Endothelial cell (in vitro differentiated cells): ENCODE data around the gene PDLIM7. TPM values are rescaled to one million over a fixed set of nuclear protein-coding genes. Genes with fewer than 3 reads are reported as not detected.

Source experiments
- DNase-seq: peaks from one replicate; pipeline ENCODE4 v3.0.0; 2021; ENCODE audit warnings: low spot score
- H3K27ac Mint-ChIP-seq: one replicate; pipeline ENCODE4 v1.8.0; 2021; ENCODE audit warnings: mixed read lengths, inconsistent platforms; ENCODE audit not compliant: unreplicated experiment
- H3K27me3 Mint-ChIP-seq: one replicate; pipeline ENCODE4 v1.8.0; 2021; ENCODE audit warnings: mild to moderate bottlenecking, moderate library complexity, mixed read lengths, inconsistent platforms; ENCODE audit not compliant: unreplicated experiment
- H3K36me3 Mint-ChIP-seq: one replicate; pipeline ENCODE4 v1.8.0; 2021; ENCODE audit warnings: mild to moderate bottlenecking, low read depth, mixed read lengths, inconsistent platforms; ENCODE audit not compliant: unreplicated experiment
- H3K4me1 Mint-ChIP-seq: one replicate; pipeline ENCODE4 v1.8.0; 2021; ENCODE audit warnings: mild to moderate bottlenecking, mixed read lengths, inconsistent platforms; ENCODE audit not compliant: unreplicated experiment
- H3K4me3 Mint-ChIP-seq: one replicate; pipeline ENCODE4 v1.8.0; 2021; ENCODE audit warnings: mild to moderate bottlenecking, mixed read lengths, inconsistent platforms; ENCODE audit not compliant: unreplicated experiment
- H3K9me3 Mint-ChIP-seq: one replicate; pipeline ENCODE4 v1.8.0; 2021; ENCODE audit warnings: mixed read lengths, inconsistent platforms; ENCODE audit not compliant: unreplicated experiment
- total RNA-seq: library from RNA; stranded (reverse); fragmentation: NEBNext Ultra II Directional; extraction: Animal tissue kit (Norgen Biotek cat#: 25700); gene quantifications from one replicate; pipeline ENCODE4 v1.2.1, GENCODE V29; 2021; ENCODE audit not compliant: unreplicated experiment
- TF ChIP-seq, protein P1 (sequence below): fragments of 200-600 bp; sonication (generic); IDR thresholded peaks from one replicate; pipeline ENCODE4 v1.5.0; 2021; ENCODE audit warnings: antibody characterized with exemption; ENCODE audit not compliant: unreplicated experiment

Gene PDLIM7
- total RNA-seq, 1 donor from 2014 or later, result 238 TPM

DNA sequence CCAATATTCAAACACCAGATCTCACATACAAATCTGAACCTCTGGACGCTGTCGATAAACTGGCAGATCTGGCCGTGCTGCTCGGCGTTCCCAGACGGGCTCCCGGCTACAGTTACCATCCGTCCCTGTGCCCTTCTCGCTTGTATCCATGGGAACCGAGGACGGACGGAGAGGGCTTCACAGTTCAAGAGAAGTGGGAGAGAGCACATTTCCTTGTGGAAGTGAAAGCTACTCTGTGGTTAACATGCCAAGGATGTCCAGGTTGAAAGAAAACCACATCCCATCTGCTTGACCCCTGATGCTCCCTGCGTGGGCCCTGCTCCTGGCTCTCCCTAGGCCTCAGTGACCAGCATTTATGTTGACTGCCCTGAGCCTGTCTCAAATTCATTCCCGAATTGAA is 17.6 kb downstream of the PDLIM7 start:
- Mint-ChIP-seq H3K36me3 (peaks cover 31% of the 10 kb centered on the region), H3K27me3 (peaks cover 32% of the 10 kb centered on the region), H3K4me3 (peak overlapping the region; percentile 74), H3K4me1 (peaks cover 22% of the 10 kb centered on the region), H3K9me3 (no peaks in the 10 kb centered on the region), H3K27ac (peak overlapping the region; percentile 83)
- DNase-seq, result no peak
- TF ChIP-seq, protein P1, sequence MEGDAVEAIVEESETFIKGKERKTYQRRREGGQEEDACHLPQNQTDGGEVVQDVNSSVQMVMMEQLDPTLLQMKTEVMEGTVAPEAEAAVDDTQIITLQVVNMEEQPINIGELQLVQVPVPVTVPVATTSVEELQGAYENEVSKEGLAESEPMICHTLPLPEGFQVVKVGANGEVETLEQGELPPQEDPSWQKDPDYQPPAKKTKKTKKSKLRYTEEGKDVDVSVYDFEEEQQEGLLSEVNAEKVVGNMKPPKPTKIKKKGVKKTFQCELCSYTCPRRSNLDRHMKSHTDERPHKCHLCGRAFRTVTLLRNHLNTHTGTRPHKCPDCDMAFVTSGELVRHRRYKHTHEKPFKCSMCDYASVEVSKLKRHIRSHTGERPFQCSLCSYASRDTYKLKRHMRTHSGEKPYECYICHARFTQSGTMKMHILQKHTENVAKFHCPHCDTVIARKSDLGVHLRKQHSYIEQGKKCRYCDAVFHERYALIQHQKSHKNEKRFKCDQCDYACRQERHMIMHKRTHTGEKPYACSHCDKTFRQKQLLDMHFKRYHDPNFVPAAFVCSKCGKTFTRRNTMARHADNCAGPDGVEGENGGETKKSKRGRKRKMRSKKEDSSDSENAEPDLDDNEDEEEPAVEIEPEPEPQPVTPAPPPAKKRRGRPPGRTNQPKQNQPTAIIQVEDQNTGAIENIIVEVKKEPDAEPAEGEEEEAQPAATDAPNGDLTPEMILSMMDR, result no peak

DNA sequence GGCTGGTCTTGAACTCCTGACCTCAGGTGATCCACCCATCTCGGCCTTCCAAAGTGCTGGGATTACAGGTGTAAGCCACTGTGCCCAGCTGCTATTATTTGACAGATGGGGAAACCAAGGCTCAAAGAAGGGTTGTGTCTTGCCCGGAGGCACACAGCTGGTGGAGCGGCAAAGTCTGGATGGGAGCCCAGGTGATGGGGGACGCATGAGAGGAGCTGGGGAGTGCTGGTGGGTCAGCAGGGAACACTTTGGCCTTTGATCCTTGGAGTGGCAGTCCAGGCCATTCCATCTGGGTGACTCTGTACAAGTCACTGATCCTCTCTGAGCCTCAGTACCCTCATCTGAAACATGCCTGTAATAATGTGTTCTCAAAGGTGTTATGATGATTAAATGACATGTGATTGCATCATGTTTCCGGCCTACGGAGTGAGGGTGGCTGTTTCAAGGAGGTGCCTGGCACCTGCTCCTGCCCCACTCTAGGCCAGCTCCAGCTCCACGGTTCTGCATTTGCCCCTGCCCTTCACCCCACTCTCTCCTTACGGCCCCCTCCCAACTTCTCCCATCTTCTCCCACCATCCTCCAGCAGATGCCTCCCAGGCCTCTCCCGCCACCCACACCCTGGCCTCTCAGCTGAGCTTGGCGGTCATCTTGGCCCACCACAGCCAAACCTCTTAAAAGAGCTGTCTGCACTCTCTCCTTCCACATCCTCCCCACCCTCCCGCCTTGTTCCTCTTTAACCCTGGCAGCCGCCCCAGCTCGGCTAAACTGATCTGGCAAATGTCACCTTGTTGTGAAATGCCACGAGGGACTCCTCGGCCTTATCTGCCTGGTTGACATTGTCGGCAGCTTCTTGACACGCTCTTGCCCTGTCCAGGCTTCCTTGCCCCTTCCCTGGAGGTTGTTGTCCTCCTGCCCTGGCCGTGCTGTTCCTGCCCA is 18.4 kb downstream of the PDLIM7 start:
- H3K36me3 Mint-ChIP-seq, result peaks cover 26% of the 10 kb centered on the region
- H3K27ac Mint-ChIP-seq, result peak overlapping the region; percentile 83
- peak overlapping the region; percentile 74 for H3K4me3 Mint-ChIP-seq
- TF ChIP-seq, protein P1, result no peak
- H3K4me1 Mint-ChIP-seq, result peaks cover 27% of the 10 kb centered on the region
- H3K9me3 Mint-ChIP-seq, result no peaks in the 10 kb centered on the region
- no peak for DNase-seq
- H3K27me3 Mint-ChIP-seq, result peaks cover 31% of the 10 kb centered on the region

DNA sequence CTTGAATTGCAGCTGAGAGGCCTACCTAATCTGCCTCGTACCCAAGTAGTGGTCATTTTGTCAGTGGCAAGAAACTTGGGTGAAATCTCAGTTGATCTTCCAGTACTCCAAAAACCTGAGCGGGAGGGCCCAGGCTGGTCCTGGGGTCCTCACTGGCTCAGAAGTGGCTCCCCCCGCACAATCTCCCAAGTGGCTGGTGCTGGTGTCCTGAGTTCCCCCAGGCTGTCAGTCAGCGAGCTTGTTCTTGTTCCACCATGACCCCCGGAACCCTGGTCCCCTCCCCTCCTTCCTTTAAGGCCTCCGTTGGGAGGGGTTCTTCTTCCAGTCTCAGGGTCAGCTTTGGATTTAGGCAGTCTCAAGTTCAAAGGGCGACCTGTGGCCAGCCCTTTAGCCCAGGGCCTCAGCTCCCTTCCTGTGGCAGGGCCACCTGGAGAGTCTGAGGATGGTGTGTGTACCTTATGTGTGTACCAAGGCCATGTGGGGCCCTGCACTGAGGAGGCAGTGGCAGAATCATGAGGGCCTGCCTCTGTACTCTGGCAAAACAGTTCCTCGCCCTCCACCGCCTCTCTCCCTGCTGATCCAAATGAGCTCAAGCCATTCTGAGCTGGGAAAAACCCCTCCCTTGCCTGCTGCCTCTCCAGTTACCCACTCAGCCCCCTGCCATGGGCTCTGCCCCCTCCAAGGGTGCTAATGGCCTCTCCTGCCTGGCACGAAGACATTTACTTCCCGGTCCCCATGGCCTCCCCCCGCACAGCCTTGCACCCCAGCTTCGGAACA is 19.5 kb downstream of the PDLIM7 start:
- no peaks in the 10 kb centered on the region for H3K9me3 Mint-ChIP-seq
- H3K4me1 Mint-ChIP-seq, result peaks cover 26% of the 10 kb centered on the region
- peak overlapping the region; percentile 64 for H3K27ac Mint-ChIP-seq
- TF ChIP-seq, protein P1, result no peak
- peaks cover 30% of the 10 kb centered on the region for H3K27me3 Mint-ChIP-seq
- DNase-seq, result no peak
- peaks cover 20% of the 10 kb centered on the region for H3K36me3 Mint-ChIP-seq
- peak overlapping the region; percentile 47 for H3K4me3 Mint-ChIP-seq

DNA sequence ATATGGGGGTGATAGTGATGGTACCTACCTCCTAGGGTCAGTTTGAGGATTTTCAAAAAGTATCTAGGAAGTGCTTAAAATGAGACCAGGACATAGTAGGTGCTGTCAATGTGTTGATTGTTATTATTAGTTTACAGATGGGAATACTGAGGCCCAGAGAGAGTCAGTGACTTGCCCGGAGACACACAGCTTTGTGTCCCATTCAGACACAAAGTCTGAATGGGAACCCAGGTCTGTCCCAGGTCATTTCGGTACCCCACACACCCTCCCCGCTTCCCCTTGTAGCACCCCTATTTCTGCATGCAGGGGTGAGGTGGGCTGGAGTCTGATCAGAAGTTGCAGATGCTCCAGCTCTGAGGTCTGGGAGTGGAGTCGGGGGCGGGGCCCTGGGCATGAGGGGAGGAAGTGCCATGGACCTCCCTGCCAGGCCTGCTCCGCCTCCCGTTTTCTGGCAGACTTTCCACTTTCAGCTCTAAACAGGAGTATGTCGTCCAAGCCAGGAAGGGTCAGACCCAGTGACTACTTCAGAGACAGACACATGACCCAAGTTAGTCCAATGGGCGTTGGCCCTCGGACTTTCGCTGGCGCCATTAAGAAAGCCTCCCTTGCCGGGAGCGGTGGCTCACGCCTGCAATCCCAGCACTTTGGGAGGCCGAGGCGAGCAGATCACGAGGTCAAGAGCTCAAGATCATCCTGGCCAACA is 20.7 kb downstream of the PDLIM7 start:
- Mint-ChIP-seq H3K36me3 (peaks cover 19% of the 10 kb centered on the region), H3K27ac (no peak overlapping the region), H3K27me3 (peaks cover 27% of the 10 kb centered on the region), H3K4me3 (peak overlapping the region; percentile 78), H3K4me1 (peaks cover 26% of the 10 kb centered on the region), H3K9me3 (no peaks in the 10 kb centered on the region)
- DNase-seq, result no peak
- TF ChIP-seq, protein P1, result no peak
